IgD-negative memory B cell (primary cell): ENCODE measurements around the gene EEIG2. TPM values are rescaled to one million over a fixed set of nuclear protein-coding genes. Genes with fewer than 3 reads are reported as not detected.
"Not testable (repeated sequence)": the region's sequence is repeated elsewhere in the genome, so short reads cannot be mapped to it uniquely, and the experiment has no call there.

Source experiments
- H3K27ac Mint-ChIP-seq, 3 donors: one replicate each; pipeline ENCODE4 v1.8.0; 2020 to 2022; ENCODE audit warnings: mild to moderate bottlenecking in 3 of 3, mixed read lengths in 3 of 3, moderate library complexity in 1 of 3
- H3K27me3 Mint-ChIP-seq: one replicate; pipeline ENCODE4 v1.8.0; 2021; ENCODE audit warnings: mixed read lengths
- H3K36me3 Mint-ChIP-seq: one replicate; pipeline ENCODE4 v1.8.0; 2020; ENCODE audit warnings: mild to moderate bottlenecking, mixed read lengths
- H3K4me1 Mint-ChIP-seq, 3 donors: one replicate each; pipeline ENCODE4 v1.8.0; 2020 to 2022; ENCODE audit warnings: mixed read lengths in 3 of 3, mild to moderate bottlenecking in 1 of 3
- H3K4me3 Mint-ChIP-seq, 4 donors: one replicate each; pipeline ENCODE4 v1.8.0; 2020 to 2022; ENCODE audit warnings: mild to moderate bottlenecking in 4 of 4, mixed read lengths in 4 of 4, moderate library complexity in 3 of 4
- H3K9me3 Mint-ChIP-seq, 3 donors: one replicate each; pipeline ENCODE4 v1.8.0; 2020 to 2021; ENCODE audit warnings: mixed read lengths in 3 of 3, mild to moderate bottlenecking in 1 of 3
- polyA plus RNA-seq: library from polyadenylated mRNA; unstranded; fragments of 300-500 nt; fragmentation: Illumina TruSeq; gene quantifications from one replicate; pipeline ENCODE4 v1.2.3, GENCODE V29; 2021

Gene EEIG2
- polyA plus RNA-seq, 1 donor from 2014 or later: 1.1 TPM

DNA sequence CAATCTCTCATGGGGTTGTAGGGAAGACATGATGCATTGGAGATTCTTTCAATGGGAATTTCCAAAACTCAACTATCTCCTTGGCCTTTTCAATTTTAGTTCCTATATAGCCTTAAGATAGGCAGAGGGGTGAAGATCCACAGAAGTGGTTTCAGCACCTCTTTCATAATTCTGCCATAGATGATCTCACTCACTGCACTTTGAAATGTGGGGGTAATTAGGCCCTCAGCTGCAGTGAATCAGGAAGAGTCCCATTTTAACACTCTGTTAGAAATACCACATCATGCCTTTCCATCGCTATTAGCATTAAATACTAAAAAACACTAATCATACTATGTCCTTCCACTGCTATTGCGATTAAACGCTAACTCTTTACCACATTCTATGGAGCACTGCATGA is 25.1 kb upstream of the EEIG2 start:
- H3K36me3 Mint-ChIP-seq: peaks cover 4% of the 10 kb centered on the region
- no peak overlapping the region for H3K4me3 Mint-ChIP-seq
- no peaks in the 10 kb centered on the region for H3K9me3 Mint-ChIP-seq
- no peak overlapping the region for H3K27ac Mint-ChIP-seq
- H3K4me1 Mint-ChIP-seq: peaks cover 1 to 27% (median 24%) of the 10 kb centered on the region in 3 donors
- peaks cover 11% of the 10 kb centered on the region for H3K27me3 Mint-ChIP-seq

DNA sequence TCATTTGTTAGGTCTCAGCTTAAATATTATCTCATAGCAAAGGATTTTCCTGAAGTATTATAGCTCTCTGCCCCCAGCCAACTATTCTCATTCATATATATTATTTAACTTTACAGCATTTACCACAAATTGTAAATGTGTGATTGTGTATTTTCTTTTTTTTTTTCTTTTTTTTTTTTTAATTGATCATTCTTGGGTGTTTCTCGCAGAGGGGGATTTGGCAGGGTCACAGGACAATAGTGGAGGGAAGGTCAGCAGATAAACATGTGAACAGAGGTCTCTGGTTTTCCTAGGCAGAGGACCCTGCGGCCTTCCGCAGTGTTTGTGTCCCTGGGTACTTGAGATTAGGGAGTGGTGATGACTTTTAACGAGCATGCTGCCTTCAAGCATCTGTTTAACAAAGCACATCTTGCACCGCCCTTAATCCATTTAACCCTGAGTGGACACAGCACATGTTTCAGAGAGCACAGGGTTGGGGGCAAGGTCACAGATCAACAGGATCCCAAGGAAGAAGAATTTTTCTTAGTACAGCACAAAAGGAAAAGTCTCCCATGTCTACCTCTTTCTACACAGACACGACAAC is 24.5 kb upstream of the EEIG2 start:
- Mint-ChIP-seq H3K4me1 (peaks cover 1 to 27% (median 24%) of the 10 kb centered on the region in 3 donors), H3K27me3 (peaks cover 11% of the 10 kb centered on the region)
- not testable (repeated sequence) for H3K4me3 Mint-ChIP-seq, H3K9me3 Mint-ChIP-seq, H3K27ac Mint-ChIP-seq, H3K36me3 Mint-ChIP-seq

DNA sequence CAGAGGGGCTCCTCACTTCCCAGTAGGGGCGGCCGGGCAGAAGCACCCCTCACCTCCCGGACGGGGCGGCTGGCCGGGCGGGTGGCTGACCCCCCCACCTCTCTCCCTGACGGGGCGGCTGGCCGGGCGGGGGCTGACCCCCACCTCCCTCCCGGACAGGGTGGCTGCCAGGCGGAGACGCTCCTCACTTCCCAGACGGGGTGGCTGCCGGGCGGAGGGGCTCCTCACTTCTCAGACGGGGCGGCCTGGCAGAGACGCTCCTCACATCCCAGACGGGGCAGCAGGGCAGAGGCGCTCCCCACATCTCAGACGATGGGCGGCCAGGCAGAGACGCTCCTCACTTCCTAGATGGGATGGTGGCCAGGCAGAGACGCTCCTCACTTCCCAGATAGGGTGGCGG is 23.9 kb upstream of the EEIG2 start:
- H3K4me3 Mint-ChIP-seq, H3K27ac Mint-ChIP-seq, H3K27me3 Mint-ChIP-seq, H3K9me3 Mint-ChIP-seq, H3K36me3 Mint-ChIP-seq: not testable (repeated sequence)
- peaks cover 1 to 27% (median 24%) of the 10 kb centered on the region in 3 donors for H3K4me1 Mint-ChIP-seq

DNA sequence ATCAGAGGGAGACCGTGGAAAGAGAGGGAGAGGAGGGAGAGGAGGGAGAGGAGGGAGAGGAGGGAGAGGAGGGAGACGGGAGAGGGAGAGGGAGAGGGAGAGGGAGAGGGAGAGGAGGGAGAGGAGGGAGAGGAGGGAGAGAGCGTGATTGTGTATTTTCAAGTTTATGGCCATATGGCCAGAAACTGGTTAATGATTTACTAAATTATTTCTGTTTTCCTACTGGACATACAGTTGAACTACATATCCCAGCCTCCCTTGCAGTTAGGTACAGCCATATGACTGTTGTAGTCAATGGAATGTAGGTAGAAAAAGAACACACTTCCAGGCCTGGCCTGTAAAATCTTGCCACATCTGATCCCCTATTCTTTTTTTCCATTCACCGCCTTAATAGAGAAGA is 23.1 kb upstream of the EEIG2 start:
- not testable (repeated sequence) for H3K27me3 Mint-ChIP-seq, H3K4me3 Mint-ChIP-seq, H3K9me3 Mint-ChIP-seq, H3K36me3 Mint-ChIP-seq, H3K27ac Mint-ChIP-seq
- peaks cover 1 to 27% (median 24%) of the 10 kb centered on the region in 3 donors for H3K4me1 Mint-ChIP-seq

DNA sequence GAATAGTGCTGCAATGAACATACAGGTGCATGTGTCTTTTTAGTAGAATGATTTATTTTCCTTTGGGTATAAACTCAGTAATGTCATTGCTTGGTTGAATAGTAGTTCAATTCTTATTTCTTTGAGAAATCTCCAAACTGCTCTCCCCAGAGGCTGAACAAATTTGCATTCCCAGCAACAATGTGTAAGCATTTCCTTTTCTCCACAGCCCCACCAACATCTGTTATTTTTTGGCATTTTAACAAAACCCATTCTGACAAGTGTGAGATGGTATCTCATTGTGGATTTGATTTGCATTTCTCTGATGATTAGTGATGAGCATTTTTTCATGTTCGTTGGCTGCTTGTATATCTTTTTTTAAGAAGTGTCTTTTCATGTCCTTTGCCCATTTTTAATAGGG is 21.9 kb upstream of the EEIG2 start:
- peaks cover 1 to 27% (median 24%) of the 10 kb centered on the region in 3 donors for H3K4me1 Mint-ChIP-seq
- peaks cover 11% of the 10 kb centered on the region for H3K27me3 Mint-ChIP-seq
- H3K4me3 Mint-ChIP-seq: peak overlapping the region in 1 of 4 donors; percentile 9
- peaks cover 4% of the 10 kb centered on the region for H3K36me3 Mint-ChIP-seq
- H3K27ac Mint-ChIP-seq: no peak overlapping the region
- H3K9me3 Mint-ChIP-seq: no peaks in the 10 kb centered on the region

DNA sequence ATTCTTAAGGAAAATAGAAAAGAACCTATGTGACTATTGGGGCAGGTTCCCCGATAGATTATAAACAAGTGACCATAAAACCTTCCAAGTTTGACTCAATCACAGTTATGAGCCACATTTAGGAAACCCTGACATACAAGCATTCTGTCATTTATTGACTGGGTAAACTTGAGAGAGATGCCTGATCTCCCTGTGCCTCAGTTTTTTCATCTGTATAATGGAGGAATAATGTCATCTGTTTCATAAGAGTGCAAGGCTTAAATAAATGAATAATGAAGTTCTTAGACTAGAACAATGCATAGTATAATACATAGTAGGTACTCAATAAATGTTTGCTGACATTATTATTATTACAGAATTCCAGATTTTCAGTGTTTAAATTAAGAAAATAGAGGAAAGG is 18.9 kb upstream of the EEIG2 start:
- no peak overlapping the region for H3K27ac Mint-ChIP-seq
- peaks cover 1 to 22% (median 21%) of the 10 kb centered on the region in 3 donors for H3K4me1 Mint-ChIP-seq
- H3K27me3 Mint-ChIP-seq: peaks cover 4% of the 10 kb centered on the region
- no peaks in the 10 kb centered on the region for H3K9me3 Mint-ChIP-seq
- peaks cover 4% of the 10 kb centered on the region for H3K36me3 Mint-ChIP-seq
- no peak overlapping the region for H3K4me3 Mint-ChIP-seq

DNA sequence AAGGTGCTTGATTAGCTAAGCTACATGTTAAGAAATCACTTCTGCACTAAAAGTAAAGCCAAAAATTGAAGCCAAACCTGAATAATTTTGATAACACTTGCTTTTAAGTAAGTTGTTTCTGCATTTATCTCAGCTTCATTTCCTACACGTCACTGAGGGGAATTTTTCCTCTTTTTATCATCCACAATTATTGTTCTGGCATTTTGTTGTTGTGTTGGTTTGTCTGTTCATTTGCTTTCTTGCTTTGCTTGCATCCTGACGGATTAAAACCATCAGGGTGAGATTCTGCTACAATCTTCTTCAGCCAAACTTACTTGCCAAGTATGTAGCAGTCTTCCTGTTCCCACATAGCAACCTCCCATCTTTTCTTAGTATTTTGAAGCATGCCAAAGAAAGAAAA is 18.0 kb upstream of the EEIG2 start:
- Mint-ChIP-seq H3K4me3 (no peak overlapping the region), H3K4me1 (peaks cover 1 to 22% (median 21%) of the 10 kb centered on the region in 3 donors), H3K27me3 (peaks cover 4% of the 10 kb centered on the region), H3K9me3 (peaks cover 0 to 2% (median 0%) of the 10 kb centered on the region in 3 donors), H3K27ac (no peak overlapping the region), H3K36me3 (peaks cover 4% of the 10 kb centered on the region)

DNA sequence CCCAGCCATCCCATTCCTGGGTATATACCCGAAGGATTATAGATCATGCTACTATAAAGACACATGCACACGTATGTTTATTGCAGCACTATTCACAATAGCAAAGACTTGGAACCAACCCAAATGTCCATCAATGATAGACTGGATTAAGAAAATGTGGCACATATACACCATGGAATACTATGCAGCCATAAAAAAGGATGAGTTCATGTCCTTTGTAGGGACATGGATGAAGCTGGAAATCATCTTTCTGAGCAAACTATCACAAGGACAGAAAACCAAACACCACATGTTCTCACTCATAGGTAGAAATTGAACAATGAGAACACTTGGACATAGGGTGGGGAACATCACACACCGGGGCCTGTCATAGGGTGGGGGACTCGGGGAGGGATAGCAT is 12.4 kb upstream of the EEIG2 start:
- H3K4me3 Mint-ChIP-seq, H3K36me3 Mint-ChIP-seq, H3K4me1 Mint-ChIP-seq: not testable (repeated sequence)

DNA sequence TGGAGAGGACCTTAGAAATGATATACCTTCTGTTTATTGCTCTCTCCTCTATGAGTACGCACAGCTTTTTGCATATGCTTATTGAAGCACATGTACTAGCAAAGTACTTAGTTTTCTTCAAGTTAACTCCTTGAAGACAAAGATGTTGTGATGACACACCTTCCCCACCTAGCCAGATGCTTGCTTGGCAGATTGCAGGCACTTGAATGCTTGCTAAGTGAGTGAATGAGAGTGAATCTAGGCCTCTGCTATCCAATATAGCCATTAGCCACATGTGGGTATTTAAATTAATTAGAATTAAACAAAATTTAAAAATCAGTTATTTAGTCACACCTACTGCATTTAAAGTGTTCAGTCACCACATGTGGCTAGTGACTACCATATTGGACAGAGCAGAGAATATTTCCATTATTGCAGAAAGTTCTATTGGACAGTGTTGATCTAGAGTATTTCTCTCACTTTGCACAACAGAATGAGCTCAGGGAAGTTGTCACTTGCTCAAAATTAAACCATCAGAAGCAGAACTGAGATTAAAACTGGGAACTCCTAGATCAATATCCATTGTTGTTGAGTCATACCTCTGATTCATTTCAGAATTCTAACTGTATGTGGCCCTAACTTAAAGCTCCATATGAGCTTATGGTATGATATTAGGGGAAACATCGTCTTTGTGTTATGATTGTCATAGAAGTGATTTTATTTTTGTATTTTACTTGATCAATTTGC is 8.6 kb upstream of the EEIG2 start:
- peaks cover 0 to 3% (median 0%) of the 10 kb centered on the region in 3 donors for H3K9me3 Mint-ChIP-seq
- no peaks in the 10 kb centered on the region for H3K27me3 Mint-ChIP-seq

More for the DNA sequence above, 12.4 kb upstream of the EEIG2 start:
- not testable (repeated sequence) for H3K27ac Mint-ChIP-seq, H3K9me3 Mint-ChIP-seq, H3K27me3 Mint-ChIP-seq

DNA sequence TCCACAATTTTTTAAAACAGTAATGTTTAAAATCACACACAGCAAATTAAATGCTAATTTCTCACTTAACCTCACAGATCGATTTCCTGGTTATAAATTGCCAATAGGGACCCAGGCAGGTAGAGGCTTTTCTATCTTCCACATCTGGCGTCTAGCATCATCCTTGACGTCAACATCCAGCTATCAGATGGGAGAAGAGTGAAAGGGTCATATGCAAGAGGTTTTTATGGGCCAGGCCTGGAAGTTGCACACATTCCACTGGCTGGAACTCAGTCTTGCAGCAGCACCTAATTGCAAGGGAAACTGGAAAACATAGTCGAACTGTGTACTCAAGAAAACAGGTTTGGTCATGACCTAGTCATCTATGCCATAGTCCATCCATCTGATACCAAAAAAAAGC is 6.0 kb upstream of the EEIG2 start:
- H3K27ac Mint-ChIP-seq: no peak overlapping the region
- H3K36me3 Mint-ChIP-seq: no peaks in the 10 kb centered on the region
- H3K4me3 Mint-ChIP-seq: no peak overlapping the region
- H3K9me3 Mint-ChIP-seq: no peaks in the 10 kb centered on the region
- peaks cover 2 to 8% (median 6%) of the 10 kb centered on the region in 3 donors for H3K4me1 Mint-ChIP-seq
- H3K27me3 Mint-ChIP-seq: no peaks in the 10 kb centered on the region

More for the DNA sequence above, 8.6 kb upstream of the EEIG2 start:
- Mint-ChIP-seq H3K4me3 (no peak overlapping the region), H3K27ac (no peak overlapping the region), H3K36me3 (no peaks in the 10 kb centered on the region), H3K4me1 (peaks cover 2 to 8% (median 6%) of the 10 kb centered on the region in 3 donors)

DNA sequence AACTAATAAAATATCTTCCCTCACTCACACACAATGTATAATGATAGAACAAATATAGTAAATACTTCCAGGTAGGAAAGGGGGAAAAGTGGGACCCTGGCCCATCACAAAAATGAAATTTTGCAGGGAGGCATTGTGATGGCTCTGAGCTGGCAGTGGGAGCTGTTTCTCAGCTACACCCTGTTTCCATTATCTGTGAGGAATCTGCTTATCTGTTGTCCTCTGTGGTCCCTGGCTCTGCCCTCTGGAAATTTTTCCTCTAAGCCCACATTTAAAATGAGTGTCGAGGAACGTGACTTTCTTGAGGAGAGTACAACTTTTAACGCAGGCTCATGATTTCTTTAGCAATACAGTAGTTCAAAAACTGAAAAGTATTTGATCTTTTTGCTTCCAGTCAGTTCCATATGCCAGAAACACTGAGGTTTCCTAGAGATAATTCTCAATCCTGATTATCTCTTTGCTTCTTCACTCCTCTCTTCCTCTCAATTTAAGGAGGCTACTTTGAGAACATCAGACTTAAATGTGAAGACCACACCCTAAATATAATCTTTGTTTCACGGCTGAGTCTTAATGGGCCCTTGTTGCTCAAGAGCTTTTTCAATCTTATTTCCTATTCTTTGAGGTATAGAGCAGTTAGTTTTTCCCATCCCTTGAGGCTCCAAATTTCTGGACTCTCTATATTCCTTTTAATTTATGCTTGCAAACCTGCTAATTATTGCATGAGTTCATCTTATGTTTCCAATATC is 5.0 kb upstream of the EEIG2 start:
- Mint-ChIP-seq H3K36me3 (no peaks in the 10 kb centered on the region), H3K27ac (peak overlapping the region in 1 of 3 donors; percentile 37), H3K9me3 (no peaks in the 10 kb centered on the region), H3K27me3 (no peaks in the 10 kb centered on the region), H3K4me1 (peaks cover 6 to 8% (median 7%) of the 10 kb centered on the region in 3 donors), H3K4me3 (peak overlapping the region in 1 of 4 donors; percentile 34)

DNA sequence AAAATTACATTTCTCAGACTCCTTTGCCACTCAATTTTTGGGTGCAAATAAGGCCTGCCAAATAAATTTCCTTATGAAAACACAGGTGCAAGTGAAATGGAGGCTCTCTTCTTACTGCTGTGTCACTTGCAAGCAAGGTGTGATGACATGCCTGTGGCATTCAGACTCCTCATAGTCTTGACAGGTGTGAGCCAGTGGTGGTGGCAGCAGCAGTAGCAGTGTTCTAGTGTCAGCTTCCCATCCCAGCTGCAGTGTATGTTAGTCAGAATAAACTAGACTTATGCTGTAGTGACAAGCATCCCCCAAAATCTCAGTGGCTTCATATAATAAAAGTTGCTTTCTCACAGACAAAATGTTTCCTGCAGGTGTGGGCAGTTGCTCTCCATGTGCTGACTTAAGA is 3.8 kb upstream of the EEIG2 start:
- no peaks in the 10 kb centered on the region for H3K27me3 Mint-ChIP-seq
- H3K9me3 Mint-ChIP-seq: no peaks in the 10 kb centered on the region
- H3K27ac Mint-ChIP-seq: no peak overlapping the region
- H3K4me1 Mint-ChIP-seq: peaks cover 8 to 13% (median 12%) of the 10 kb centered on the region in 3 donors
- H3K4me3 Mint-ChIP-seq: peak overlapping the region in 1 of 4 donors; percentile 34
- H3K36me3 Mint-ChIP-seq: no peaks in the 10 kb centered on the region

DNA sequence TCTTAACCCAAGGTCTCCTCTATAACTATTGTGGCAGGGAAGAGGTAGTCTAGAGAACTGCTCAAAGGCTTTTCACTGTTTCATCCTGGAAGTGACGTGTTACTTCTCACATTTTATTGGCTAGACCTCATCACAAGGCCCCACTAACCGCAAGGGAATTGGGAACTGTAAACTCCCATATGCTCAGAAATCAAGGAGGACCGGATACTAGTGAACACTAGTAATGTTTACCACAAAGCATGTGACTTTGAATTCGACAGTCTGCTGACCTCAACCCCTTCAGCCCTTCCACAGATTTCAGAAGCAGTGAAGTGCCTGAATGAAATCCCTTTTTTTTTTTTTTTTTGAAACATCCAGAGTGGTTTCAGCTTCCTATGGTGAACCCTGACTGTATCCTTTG is 3.4 kb upstream of the EEIG2 start:
- H3K27me3 Mint-ChIP-seq: no peaks in the 10 kb centered on the region
- H3K4me3 Mint-ChIP-seq: no peak overlapping the region
- H3K27ac Mint-ChIP-seq: no peak overlapping the region
- no peaks in the 10 kb centered on the region for H3K9me3 Mint-ChIP-seq
- no peaks in the 10 kb centered on the region for H3K36me3 Mint-ChIP-seq
- H3K4me1 Mint-ChIP-seq: peaks cover 8 to 15% (median 10%) of the 10 kb centered on the region in 3 donors

DNA sequence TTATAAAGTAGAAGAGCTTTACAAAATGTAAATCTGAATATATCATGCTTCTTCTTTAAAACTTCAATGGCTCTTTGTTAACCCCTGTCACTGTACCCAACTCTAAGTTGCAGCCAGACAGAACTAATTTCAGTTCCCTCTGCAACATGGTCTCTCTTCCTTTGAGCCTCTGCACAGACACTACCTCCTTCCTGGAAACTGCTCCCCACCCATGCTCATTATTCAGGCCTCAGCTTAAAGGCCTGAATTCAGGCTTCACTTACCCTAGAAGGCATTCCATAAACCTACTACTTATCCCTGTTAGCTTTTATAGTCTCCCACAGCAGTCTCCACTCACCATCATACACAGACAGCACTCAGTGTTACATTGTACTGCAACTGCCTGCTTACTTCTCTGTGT is 2.6 kb upstream of the EEIG2 start:
- Mint-ChIP-seq H3K4me3 (no peak overlapping the region), H3K27me3 (no peaks in the 10 kb centered on the region), H3K9me3 (no peaks in the 10 kb centered on the region), H3K4me1 (peaks cover 10 to 21% (median 15%) of the 10 kb centered on the region in 3 donors), H3K36me3 (no peaks in the 10 kb centered on the region), H3K27ac (no peak overlapping the region)

DNA sequence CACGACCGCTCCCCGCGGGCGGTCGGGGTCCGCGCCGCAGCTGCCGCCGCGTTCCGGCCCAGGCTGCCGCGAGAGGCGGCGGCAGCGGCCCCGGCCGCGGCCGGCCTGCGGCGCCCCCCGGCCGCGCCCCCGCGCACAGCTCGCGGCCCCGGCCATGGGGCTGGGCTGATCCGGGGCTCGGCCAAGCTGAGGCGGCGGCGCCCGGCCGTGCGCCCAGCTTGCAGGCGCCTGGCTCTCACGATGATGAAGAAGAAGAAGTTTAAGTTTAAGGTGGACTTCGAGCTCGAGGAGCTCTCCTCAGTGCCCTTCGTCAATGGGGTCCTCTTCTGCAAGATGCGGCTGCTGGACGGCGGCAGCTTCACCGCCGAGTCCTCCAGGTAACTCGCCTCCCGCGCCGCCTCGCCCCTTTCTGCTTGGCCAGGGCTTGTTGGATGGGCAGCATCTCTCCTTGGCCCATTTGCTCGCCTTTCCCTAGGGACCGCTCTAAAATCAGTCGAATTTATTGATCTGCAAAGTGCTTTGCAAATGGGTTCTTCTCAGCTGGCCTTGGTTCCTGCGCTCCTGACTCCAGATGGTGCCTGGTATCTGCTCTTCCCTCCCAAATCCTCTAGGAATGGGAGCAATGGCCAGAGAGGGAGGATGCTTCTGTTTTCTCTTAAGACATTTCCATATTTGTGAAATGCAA is 431 bp downstream of the EEIG2 start:
- H3K9me3 Mint-ChIP-seq: no peaks in the 10 kb centered on the region
- no peaks in the 10 kb centered on the region for H3K36me3 Mint-ChIP-seq
- H3K27ac Mint-ChIP-seq: peak overlapping the region; percentile 90 to 98 (median 95)
- H3K4me1 Mint-ChIP-seq: peaks cover 13 to 26% (median 18%) of the 10 kb centered on the region in 3 donors
- H3K4me3 Mint-ChIP-seq: peak overlapping the region; percentile 92 to 98 (median 96)
- no peaks in the 10 kb centered on the region for H3K27me3 Mint-ChIP-seq
